Measurements from ENCODE around the gene MYO7A. TPM values are rescaled to one million over a fixed set of nuclear protein-coding genes. Genes with fewer than 3 reads are reported as not detected.

MYO7A gene
- total RNA-seq, 1 experiment from 2014 or later: 0.26 TPM

GRCh38 chr11:77215106-77215505 is 87.1 kb downstream of the MYO7A start:
- CTCF ChIA-PET: interaction anchor here (0.5 to 0.6 kb wide), 2 partner anchors 39 to 89 kb away, joined by 3 to 7 read pairs; no protein-coding TSS in a partner anchor
- POLR2A ChIA-PET: no interaction called here

GRCh38 chr11:77217156-77217555 is 89.1 kb downstream of the MYO7A start:
- no peak for TF ChIP-seq CTCF (IDR thresholded peaks at IDR 0.05; ENCODE audit: unreplicated experiment)
- BruUV-seq (replicated peaks): no TSS peak
- POLR2A ChIA-PET: no interaction called here
- intact Hi-C loops (cut with micrococcal nuclease): no loop called here
- H3K4me1 Mint-ChIP-seq (ENCODE audit: insufficient read depth, unreplicated experiment): no peaks in the 10 kb centered on the region
- H3K9me3 Mint-ChIP-seq (ENCODE audit: unreplicated experiment): no peaks in the 10 kb centered on the region
- no peak overlapping the region for H3K4me3 Mint-ChIP-seq (ENCODE audit: unreplicated experiment)
- no peak for DNase-seq (ENCODE audit: unreplicated experiment)
- CTCF ChIA-PET: interaction anchor here (0.6 to 1.0 kb wide), 2 partner anchors 21 to 65 kb away, joined by 3 read pairs; no protein-coding TSS in a partner anchor
- no peaks in the 10 kb centered on the region for H3K36me3 Mint-ChIP-seq (ENCODE audit: insufficient read depth, unreplicated experiment)
- peaks cover 24% of the 10 kb centered on the region for H3K27me3 Mint-ChIP-seq (ENCODE audit: insufficient read depth, unreplicated experiment)
- no peak overlapping the region for H3K27ac Mint-ChIP-seq (ENCODE audit: low read depth, unreplicated experiment)

More at GRCh38 chr11:77215106-77215505, 87.1 kb downstream of the MYO7A start:
- Mint-ChIP-seq H3K36me3 (ENCODE audit: insufficient read depth, unreplicated experiment) (no peaks in the 10 kb centered on the region), H3K9me3 (ENCODE audit: unreplicated experiment) (no peaks in the 10 kb centered on the region), H3K27me3 (ENCODE audit: insufficient read depth, unreplicated experiment) (peaks cover 4% of the 10 kb centered on the region), H3K4me1 (ENCODE audit: insufficient read depth, unreplicated experiment) (no peaks in the 10 kb centered on the region), H3K27ac (ENCODE audit: low read depth, unreplicated experiment) (no peak overlapping the region), H3K4me3 (ENCODE audit: unreplicated experiment) (no peak overlapping the region)
- no peak for DNase-seq (ENCODE audit: unreplicated experiment)
- intact Hi-C loops (cut with micrococcal nuclease): no loop called here
- no peak for TF ChIP-seq CTCF (IDR thresholded peaks at IDR 0.05; ENCODE audit: unreplicated experiment)
- BruUV-seq (replicated peaks): no TSS peak

GRCh38 chr11:77223797-77224196 is 95.8 kb downstream of the MYO7A start:
- H3K36me3 Mint-ChIP-seq (ENCODE audit: insufficient read depth, unreplicated experiment): no peaks in the 10 kb centered on the region
- intact Hi-C loops (cut with micrococcal nuclease): no loop called here
- H3K9me3 Mint-ChIP-seq (ENCODE audit: unreplicated experiment): no peaks in the 10 kb centered on the region
- TF ChIP-seq CTCF (IDR thresholded peaks at IDR 0.05; ENCODE audit: unreplicated experiment): no peak
- ChIA-PET CTCF (no interaction called here), POLR2A (interaction anchor here (0.6 kb wide), 1 partner anchor 12 kb away, joined by 3 read pairs; no protein-coding TSS in a partner anchor)
- H3K27ac Mint-ChIP-seq (ENCODE audit: low read depth, unreplicated experiment): no peak overlapping the region
- no TSS peak for BruUV-seq (replicated peaks)
- no peaks in the 10 kb centered on the region for H3K4me1 Mint-ChIP-seq (ENCODE audit: insufficient read depth, unreplicated experiment)
- no peak overlapping the region for H3K4me3 Mint-ChIP-seq (ENCODE audit: unreplicated experiment)
- DNase-seq (ENCODE audit: unreplicated experiment): no peak
- H3K27me3 Mint-ChIP-seq (ENCODE audit: insufficient read depth, unreplicated experiment): peaks cover 27% of the 10 kb centered on the region

GRCh38 chr11:77230878-77231605 is 103.0 kb downstream of the MYO7A start:
- DNase-seq (ENCODE audit: unreplicated experiment): no peak
- Mint-ChIP-seq H3K4me1 (ENCODE audit: insufficient read depth, unreplicated experiment) (no peaks in the 10 kb centered on the region), H3K36me3 (ENCODE audit: insufficient read depth, unreplicated experiment) (no peaks in the 10 kb centered on the region), H3K4me3 (ENCODE audit: unreplicated experiment) (no peak overlapping the region), H3K27me3 (ENCODE audit: insufficient read depth, unreplicated experiment) (no peaks in the 10 kb centered on the region), H3K9me3 (ENCODE audit: unreplicated experiment) (no peaks in the 10 kb centered on the region), H3K27ac (ENCODE audit: low read depth, unreplicated experiment) (no peak overlapping the region)
- no peak for TF ChIP-seq CTCF (IDR thresholded peaks at IDR 0.05; ENCODE audit: unreplicated experiment)
- CTCF ChIA-PET: no interaction called here
- no TSS peak for BruUV-seq (replicated peaks)
- intact Hi-C loops (cut with micrococcal nuclease): no loop called here
- POLR2A ChIA-PET: interaction anchor here (0.9 kb wide), 1 partner anchor 15 kb away, joined by 3 read pairs; no protein-coding TSS in a partner anchor

Measured in MCF 10A (cell line).